A673 (cell line): ENCODE results near the gene CHST15.

ENCODE experiments used
- EZH2 ChIP-seq: fragments of 200-600 bp; sonication (generic); IDR thresholded peaks from 2 replicates; pipeline ENCODE4 v1.6.1; 2017; ENCODE audit warnings: borderline replicate concordance, low read depth, mild to moderate bottlenecking, mixed read lengths, antibody characterized with exemption, low read length; ENCODE audit not compliant: poor library complexity, severe bottlenecking
- TF ChIP-seq, protein P1 (sequence below): fragments of 300-800, 200-600 bp; sonication (generic); conservative IDR thresholded peaks from 2 replicates; pipeline ENCODE4 v1.5.1; 2017; ENCODE audit warnings: low read depth, mild to moderate bottlenecking, antibody characterized with exemption, low read length, moderate library complexity, mixed read lengths

DNA sequence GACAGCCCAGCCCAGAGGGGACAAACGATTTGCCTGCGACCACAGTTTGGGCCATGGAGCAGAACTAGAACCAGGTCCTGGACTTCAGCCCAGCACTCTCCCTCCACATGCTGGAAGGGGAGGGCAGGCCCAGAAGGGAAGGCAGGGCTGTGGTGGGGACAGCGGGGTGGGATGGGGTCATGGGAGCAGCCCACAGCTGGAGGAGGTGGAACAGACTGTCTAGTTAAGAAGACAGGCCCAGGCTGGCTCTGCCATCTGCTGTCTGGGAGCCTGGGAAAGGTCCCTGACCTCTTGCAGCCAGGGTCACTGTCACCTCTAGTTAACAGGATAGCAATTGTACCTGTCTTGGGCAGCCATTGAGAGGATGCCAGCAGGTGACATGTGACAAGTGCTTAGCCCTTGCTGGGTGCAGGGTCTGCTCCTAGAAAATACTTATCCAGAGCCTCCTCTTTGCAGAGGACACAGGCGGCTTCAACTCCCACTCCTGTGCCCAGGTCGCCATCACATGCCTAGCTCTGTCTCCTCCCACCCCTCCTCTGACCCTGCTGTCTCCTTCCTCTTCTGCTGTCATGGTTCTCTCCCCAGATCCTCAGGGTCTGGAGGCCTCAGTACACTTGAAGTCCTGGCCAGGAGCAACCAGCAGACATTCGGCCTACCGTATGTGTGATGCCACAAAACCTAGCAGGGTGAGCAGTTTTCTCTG lies 37.0 kb upstream of the CHST15 start:
- TF ChIP-seq, protein P1, sequence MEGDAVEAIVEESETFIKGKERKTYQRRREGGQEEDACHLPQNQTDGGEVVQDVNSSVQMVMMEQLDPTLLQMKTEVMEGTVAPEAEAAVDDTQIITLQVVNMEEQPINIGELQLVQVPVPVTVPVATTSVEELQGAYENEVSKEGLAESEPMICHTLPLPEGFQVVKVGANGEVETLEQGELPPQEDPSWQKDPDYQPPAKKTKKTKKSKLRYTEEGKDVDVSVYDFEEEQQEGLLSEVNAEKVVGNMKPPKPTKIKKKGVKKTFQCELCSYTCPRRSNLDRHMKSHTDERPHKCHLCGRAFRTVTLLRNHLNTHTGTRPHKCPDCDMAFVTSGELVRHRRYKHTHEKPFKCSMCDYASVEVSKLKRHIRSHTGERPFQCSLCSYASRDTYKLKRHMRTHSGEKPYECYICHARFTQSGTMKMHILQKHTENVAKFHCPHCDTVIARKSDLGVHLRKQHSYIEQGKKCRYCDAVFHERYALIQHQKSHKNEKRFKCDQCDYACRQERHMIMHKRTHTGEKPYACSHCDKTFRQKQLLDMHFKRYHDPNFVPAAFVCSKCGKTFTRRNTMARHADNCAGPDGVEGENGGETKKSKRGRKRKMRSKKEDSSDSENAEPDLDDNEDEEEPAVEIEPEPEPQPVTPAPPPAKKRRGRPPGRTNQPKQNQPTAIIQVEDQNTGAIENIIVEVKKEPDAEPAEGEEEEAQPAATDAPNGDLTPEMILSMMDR: no peak
- TF ChIP-seq EZH2: no peak
